Measurements from ENCODE around the gene ADD2.

DNA sequence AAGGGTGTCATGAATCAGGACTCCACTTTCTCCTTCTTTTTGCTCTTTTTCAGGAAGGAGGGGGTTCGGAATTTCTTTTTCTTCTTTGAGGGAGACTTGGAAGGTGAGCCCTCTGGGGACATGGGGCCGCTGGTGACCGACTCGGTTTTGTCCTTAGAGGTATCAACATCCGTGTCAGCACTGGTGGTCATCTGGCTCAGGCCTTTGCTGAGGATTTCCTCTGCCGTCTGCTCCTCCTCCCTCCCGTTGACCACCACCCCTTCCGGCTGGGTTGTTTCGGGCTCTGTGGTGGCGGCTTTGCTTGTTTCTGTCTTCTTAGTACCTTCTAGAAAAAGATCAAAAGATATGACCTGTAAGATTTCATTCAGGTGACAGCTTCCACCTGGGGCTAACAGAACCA lies 104.6 kb downstream of the ADD2 start:
- TF ChIP-seq, protein P1, sequence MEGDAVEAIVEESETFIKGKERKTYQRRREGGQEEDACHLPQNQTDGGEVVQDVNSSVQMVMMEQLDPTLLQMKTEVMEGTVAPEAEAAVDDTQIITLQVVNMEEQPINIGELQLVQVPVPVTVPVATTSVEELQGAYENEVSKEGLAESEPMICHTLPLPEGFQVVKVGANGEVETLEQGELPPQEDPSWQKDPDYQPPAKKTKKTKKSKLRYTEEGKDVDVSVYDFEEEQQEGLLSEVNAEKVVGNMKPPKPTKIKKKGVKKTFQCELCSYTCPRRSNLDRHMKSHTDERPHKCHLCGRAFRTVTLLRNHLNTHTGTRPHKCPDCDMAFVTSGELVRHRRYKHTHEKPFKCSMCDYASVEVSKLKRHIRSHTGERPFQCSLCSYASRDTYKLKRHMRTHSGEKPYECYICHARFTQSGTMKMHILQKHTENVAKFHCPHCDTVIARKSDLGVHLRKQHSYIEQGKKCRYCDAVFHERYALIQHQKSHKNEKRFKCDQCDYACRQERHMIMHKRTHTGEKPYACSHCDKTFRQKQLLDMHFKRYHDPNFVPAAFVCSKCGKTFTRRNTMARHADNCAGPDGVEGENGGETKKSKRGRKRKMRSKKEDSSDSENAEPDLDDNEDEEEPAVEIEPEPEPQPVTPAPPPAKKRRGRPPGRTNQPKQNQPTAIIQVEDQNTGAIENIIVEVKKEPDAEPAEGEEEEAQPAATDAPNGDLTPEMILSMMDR (IDR thresholded peaks at IDR 0.05; ENCODE audit: insufficient read depth, low read depth, low read length), result no peak
- no peak for TF ChIP-seq EZH2 (IDR thresholded peaks at IDR 0.05; ENCODE audit: insufficient read depth, low read length)
